HL-60/S4 (cell line): Measurements from ENCODE around the gene SF1.

Experiments
- in situ Hi-C: fragments of 300-500 bp; cut with MboI; formaldehyde crosslinking; loops from 2 replicates; pipeline ENCODE4 v1.14.3; 2022; ENCODE audit warnings: low sequenced_read_pairs

The SF1 gene

DNA sequence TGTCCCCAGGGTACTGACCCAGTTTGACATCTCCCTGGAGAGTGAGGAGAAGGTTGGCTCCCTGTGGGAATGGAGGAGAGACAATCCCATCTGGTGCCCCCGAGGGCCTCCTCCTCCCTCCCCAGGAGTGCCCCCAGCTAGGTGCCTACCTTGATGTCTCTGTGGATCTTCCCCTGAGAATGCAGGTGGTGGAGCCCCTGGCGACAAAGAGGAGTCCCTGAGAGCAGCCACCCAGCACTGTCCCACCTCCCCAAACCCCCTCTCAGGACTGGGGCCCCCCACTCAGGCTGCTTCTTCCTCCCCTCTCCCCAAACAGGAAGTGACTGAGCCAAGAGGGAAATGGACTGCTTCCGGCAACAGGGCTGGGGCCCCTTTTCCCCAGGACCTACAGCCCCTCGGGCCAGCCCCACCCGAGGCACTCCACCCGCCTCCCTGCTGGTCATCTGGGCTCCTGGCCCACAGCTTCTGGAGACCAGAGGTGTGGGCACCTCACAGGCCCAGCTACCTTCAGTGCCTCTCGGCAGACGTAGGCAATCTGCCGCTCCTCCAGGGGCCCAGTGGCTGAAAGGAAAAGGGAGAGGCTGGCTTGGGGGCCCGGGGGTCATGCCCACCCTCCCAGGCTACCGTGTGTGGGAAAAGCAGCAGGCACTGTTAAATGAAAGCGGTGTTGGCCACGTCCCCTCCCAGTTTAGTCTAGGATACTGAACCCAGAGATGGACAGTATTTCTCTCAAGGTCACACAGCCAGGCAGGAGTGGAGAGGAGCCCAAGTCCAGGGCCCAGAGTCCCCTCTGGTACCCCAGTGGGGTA lies 23.4 kb upstream of the SF1 start:
- in situ Hi-C loops = no loop called here

DNA sequence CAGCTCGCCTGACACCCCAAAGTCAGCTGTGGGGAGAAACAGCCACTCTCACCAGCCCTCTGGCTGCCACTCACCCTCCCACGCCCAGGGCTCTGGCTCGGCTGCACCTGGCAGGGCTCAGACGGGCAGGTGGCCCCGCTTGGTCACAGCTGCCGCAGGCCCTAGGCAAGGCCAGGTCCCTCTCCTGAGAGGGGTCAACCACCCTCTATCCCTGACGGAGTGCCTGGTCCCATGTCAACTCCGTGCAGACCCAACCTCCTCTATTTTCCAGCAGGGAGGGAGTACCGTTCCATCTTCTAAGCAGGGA lies 22.8 kb upstream of the SF1 start:
- in situ Hi-C loops = no loop called here

GRCh38 chr11:64800303-64801157 lies 22.2 kb upstream of the SF1 start:
- in situ Hi-C loops = no loop called here

DNA sequence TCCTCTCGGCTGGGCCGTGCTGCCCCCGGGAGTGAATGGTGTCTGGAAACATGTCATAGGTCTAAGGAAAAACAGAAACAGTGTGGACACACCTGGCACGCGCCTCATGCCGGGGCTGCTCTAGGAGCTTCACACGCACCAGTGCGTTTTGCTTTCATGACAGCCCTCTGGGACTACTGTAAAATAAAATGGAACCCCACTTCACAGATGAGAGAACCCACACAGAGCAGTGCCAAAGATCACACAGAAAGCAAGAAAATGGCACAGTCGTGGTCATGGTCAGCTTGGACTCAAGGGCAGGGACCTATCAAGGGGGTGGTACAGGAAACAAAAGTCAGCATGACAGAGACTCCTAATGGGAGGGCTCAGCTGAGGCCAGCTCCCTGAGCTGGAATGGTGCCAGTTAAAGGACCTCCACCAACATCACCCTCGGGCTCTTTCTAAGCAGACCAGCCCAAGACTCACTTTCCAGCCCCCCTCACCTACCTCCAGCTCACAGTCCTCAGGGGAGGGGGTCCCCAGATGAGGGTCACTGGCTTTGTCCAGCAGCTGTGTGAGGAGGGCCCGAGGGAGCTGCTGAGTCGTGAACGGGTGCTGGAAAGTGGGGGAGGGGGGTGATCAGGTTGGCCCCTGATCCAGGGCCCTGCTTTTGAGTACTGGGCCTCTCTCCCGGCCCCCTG lies 21.4 kb upstream of the SF1 start:
- in situ Hi-C loops = no loop called here

GRCh38 chr11:64799256-64799622 lies 20.9 kb upstream of the SF1 start:
- in situ Hi-C loops = no loop called here

DNA sequence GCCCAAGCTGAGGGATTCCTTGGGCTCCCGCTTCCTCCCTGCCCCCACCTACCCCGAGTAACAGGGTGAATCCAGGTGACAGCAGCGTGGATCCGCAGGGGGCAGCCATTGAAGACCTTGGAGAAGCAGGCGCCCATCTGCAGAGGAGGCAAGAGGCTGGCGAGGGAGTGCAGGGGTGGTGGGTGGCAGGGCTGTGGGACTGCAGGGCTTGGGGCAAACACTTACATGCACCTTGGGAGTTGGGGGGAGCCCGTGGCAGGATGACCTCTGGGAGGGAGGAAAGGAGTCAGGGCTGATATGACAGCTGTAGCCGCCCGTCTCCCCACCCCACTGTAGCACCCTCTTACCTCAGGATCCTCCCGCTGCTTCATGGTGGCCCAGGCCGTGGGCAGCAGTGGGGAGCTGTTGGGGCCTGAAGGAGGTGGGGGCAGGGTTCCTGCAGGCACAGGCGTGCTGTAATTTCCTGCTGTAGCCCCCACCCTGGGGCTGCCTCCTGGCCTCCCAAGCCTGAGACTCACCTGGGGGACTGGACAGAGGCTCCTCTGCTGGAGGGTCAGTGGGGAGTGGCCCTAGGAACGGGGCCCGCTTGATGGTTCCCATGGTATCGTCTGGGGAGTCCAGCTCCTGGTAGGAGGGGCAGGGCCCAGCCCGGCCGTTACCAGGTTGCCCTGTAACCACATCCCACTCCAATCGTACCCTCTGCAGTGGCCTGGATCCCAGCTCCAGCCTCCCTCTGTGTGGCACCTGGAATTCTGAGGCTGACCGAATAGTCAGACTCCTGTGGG lies 18.6 kb upstream of the SF1 start:
- in situ Hi-C loops = no loop called here

DNA sequence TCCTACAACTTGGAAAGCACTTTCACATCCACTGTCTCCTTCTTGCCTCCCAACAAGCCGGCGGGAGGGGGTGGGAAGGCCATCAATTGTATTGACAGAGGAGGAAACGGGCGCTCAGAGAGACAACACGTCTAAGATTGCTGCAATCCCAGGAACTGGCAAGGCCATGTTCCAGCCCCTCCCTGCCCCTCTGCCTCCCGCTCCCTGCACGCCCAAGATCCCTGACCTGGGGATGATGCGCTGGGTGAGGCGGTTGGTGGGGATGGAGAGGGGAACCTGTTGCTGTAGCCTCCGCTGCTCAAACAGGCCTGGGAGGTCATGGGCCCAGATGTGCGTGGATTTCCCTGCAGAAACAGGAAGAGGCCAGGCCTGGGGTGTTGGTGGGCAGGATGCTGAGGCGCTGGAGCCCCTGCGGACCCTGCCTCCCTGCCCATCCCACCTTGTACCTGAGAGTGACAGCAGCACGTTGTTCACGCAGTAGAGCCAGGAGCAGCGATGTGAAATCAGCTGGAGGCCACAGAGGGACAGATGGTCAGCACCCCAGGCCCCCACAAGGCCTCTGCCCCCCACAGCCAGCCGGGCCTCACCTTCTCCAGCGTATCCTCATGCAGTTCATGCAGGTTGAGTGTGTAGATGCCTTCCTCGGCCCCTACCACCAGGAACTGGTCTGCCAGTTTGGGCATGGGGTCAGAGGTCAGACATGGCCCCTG lies 17.9 kb upstream of the SF1 start:
- in situ Hi-C loops = no loop called here

DNA sequence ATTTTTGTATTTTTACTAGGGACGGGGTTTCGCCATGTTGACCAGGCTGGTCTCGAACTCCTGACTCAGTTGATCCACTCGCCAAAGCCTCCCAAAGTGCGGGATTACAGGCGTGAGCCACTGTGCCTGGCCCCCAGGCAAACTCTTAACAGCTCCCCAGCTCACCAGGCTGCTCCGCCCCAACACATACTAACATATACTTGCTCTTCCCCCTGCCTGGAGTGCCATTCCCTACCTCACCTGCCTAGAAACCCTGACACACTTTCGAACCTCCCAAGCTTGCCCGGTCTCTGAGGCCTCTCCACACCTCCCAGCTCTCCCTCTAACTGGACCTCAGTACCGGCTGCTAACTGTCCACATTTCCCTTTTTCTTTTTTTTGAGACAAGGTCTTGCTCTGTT lies 16.2 kb upstream of the SF1 start:
- in situ Hi-C loops = no loop called here

GRCh38 chr11:64793271-64794160 lies 15.2 kb upstream of the SF1 start:
- in situ Hi-C loops = no loop called here

DNA sequence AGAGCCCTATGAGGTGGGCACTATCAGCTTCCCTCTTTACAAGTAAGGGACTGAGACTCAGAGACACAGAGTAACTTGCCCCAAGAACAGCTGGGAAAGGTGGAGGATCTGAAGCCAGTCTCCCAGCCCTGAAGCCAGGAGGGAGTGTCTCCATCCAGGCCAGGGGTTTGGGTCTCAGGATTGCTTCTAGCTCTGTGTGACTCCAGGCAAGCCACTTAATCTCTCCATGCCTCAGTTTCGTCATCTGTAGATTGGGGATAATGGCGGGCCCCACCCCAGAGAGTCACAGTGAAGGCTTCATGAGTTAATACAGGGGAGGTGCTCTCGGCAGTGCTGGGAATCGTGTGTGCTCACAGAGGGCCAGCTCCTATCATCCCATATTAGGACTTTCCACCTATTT lies 14.1 kb upstream of the SF1 start:
- in situ Hi-C loops = no loop called here

DNA sequence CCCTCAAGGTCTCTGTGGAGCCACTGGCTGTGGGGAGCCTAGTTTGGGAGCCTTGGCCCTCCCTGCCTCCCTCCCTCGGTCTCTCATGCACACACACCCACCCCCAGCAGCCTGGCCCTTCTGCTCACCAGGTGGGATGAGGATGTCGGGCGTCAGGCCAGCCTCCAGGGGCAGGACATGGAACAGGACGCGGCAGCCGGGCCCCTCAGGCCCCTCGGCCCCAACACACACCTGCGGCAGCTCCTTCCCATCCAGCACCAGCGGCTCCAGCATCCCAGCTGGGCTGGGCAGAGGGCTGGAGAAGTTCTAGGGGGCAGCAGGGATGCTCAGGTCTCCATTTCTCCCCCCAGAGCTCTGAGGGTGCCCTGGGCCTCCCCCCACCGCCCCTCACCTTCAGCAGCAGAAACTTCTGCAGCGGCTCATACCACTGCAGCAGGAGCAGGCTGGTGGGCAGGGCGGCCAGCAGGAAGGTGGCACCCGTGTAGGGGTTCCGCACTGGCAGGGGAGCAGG lies 13.5 kb upstream of the SF1 start:
- in situ Hi-C loops = no loop called here

GRCh38 chr11:64790205-64791095 lies 12.1 kb upstream of the SF1 start:
- in situ Hi-C loops = no loop called here

DNA sequence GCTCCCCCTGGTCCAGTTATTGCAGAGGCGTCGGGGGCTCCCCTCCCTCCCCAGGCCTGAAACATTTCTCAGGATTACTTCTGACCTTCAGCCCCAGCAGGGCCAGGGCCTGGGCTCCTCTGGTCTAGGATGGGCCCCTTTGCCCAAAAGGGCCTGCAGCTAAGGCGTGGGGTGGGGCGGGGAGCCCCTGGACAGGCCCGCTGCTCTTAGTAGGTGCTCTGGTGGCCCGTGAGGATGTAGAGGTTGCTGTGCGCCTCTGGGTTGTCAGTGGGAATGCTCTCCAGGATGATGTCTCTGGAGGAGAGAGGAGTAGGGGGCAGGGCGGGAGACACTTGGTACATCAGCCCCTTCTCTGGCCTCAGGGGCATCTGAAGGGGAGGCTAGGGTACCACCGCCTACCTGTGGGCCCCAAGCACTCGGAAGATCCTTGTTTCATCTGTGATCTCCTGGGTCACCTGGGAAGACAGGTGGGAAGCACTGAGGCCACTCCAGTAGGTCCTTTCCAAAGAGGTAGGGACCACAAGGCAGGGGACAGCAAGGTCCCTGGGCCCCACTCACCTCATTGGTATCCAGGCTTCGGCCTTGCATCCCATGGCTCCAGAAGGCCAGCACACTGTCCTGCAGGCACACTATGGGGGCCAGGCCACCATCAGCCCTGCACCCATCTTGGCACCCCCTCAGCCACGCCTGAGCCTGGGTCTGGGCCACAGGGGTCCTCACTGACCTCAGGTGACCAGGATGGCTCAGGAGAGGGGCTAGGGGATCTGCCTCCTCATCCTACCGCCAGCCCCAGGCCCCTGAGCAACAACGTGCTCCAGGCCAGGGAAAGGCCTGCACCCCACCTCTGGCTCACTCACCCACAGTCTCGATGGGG lies 11.2 kb upstream of the SF1 start:
- in situ Hi-C loops = no loop called here

DNA sequence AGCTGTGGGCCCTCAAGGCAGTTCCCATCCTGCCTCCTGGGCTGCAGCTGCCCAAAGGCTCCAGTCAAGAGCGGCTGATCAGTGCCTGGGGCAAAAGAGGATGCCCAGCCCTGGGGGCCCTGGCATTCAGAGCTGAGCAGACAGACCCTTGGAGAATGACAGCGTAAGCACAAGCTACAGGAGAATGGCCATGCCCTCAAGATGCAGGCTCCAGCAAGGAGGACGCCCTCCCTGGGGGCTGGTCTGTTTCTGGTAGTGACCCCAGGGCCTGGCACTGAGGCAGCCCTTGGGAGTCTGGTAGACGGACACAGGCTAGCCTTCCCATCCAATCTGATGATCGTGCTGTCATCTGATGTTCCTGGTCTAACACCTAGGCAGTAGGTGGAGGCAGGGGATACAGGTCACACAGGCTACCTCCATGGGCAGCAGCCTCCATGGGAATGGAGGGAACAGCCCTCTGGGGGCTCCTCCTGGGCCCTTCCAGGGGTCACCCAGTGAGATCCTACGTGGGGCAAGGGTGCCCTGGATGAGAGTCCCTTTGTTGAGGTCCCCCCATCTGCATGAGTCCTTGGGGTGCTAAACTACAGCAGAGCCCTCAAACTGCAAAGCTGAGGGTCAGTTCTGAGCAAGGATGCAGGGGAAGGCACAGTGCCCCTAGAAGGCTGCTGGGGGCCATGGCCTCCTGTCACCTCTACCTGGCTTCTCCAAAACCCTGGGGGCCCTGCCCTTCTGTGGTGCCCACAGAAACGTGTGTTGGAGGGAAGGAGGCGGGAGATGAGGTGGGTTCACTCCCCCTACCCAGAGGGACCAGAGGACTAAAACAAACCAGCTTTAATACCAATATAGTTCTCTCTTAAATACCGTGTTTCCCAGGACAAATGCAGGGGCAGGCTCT lies 10.2 kb upstream of the SF1 start:
- in situ Hi-C loops = no loop called here

DNA sequence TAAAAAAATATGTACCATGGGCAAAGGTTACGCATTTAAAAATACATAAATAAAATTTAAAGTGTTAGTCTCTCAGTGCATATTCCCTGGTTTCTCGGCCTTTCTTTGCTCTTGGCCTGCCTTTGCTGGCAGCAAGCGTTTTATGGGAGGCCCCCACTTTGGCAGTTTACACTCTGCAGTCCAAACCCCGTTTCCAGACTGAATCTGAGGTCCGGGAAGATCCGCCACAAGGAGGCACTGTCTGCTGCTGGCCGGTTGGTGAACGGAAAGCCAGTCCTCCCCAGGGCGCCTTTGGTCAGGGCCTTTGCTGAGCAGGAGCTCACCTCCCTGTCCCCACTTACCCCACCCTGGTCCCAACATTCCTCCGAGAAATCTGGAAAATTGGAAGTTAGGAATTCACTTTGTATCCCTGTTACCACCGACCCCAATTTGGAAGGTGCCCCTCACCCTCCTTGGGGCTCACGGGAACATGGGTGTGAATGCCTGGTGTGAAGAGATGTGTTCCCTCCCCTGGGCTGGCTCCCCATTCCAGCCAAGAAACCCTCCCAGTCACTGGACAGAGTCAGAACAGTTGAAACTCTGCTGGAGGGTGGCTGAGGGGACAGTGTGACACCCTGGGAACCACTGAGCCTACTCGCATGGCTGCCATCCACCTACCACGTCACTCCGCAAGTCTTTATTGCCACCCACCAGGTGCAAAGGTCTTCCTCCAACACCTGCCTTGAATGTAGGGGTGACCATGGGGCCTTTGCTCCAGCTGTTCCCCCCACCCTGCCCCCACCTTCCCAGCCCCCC lies 9.4 kb upstream of the SF1 start:
- in situ Hi-C loops = no loop called here

DNA sequence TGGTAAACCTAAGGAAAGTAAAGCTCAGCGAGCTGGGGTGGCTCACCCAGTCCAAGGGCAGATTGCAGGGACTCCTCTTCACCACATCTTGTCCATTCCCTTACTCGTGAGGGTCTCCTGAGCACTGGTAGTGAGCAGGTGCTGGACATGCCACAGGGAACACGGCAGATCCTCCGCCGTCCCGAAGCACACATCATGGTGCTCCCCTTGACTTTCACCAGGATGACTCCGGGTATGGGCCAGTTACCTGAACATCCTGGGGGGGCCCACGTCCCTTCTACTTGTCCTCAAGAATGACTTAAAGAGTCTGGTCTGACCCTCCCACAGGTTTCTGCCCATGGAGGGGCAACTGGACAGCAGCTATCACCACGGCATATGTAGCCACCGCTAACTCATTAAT lies 8.0 kb upstream of the SF1 start:
- in situ Hi-C loops = no loop called here
